Hepatocyte (in vitro differentiated cells): Measurements from ENCODE around the gene SEPTIN10. TPM values are rescaled to one million over a fixed set of nuclear protein-coding genes. Genes with fewer than 3 reads are reported as not detected.

ENCODE experiments used
- DNase-seq: peaks from one replicate; pipeline ENCODE4 v3.0.0-alpha.2; 2016; ENCODE audit warnings: low spot score
- H2AFZ ChIP-seq: fragments of 200-600 bp; sonication (generic); 2 replicates; pipeline ENCODE4 v1.6.0; 2016; ENCODE audit warnings: antibody characterized with exemption, mild to moderate bottlenecking
- H3K27ac ChIP-seq: fragments of 200-600 bp; sonication (generic); 2 replicates; pipeline ENCODE4 v1.5.1; 2016; ENCODE audit warnings: mild to moderate bottlenecking
- H3K27me3 ChIP-seq: fragments of 200-600 bp; sonication (generic); 2 replicates; pipeline ENCODE4 v1.6.1; 2016
- H3K36me3 ChIP-seq: fragments of 200-600 bp; sonication (generic); replicated peaks from 2 replicates; pipeline ENCODE4 v1.5.1; 2016; ENCODE audit warnings: low read depth; ENCODE audit not compliant: insufficient read depth
- H3K4me1 ChIP-seq: fragments of 200-600 bp; sonication (generic); 2 replicates; pipeline ENCODE4 v1.5.1; 2016; ENCODE audit warnings: mild to moderate bottlenecking, moderate library complexity; ENCODE audit not compliant: insufficient read depth
- H3K4me2 ChIP-seq: fragments of 200-600 bp; sonication (generic); 2 replicates; pipeline ENCODE4 v1.6.0; 2016
- H3K4me3 ChIP-seq: fragments of 200-600 bp; sonication (generic); 2 replicates; pipeline ENCODE4 v1.5.1; 2016; ENCODE audit warnings: mild to moderate bottlenecking
- H3K79me2 ChIP-seq: fragments of 200-600 bp; sonication (generic); 2 replicates; pipeline ENCODE4 v1.6.0; 2017; ENCODE audit warnings: mild to moderate bottlenecking
- H3K9me2 ChIP-seq: fragments of 200-600 bp; sonication (generic); replicated peaks from 2 replicates; pipeline ENCODE4 v1.6.0; 2017; ENCODE audit warnings: mild to moderate bottlenecking; ENCODE audit not compliant: insufficient read depth
- H3K9me3 ChIP-seq: fragments of 200-600 bp; sonication (generic); 2 replicates; pipeline ENCODE4 v1.5.1; 2016; ENCODE audit warnings: low read depth, mild to moderate bottlenecking
- H4K20me1 ChIP-seq: fragments of 200-600 bp; sonication (generic); 2 replicates; pipeline ENCODE4 v1.6.0; 2016; ENCODE audit warnings: mild to moderate bottlenecking; ENCODE audit not compliant: insufficient read depth, poor library complexity, severe bottlenecking
- EZH2 ChIP-seq: fragments of 200-600 bp; sonication (generic); IDR thresholded peaks from 2 replicates; pipeline ENCODE4 v1.6.1; 2016; ENCODE audit warnings: antibody characterized with exemption, mild to moderate bottlenecking, borderline replicate concordance
- EZH2phosphoT487 ChIP-seq: fragments of 200-600 bp; sonication (generic); IDR thresholded peaks from one replicate; pipeline ENCODE4 v1.6.1; 2018; ENCODE audit warnings: antibody characterized with exemption, mild to moderate bottlenecking, low read depth, moderate library complexity; ENCODE audit not compliant: unreplicated experiment, severe bottlenecking
- WGBS: methylation state at CpG from one replicate; pipeline ENCODE4 v1.1.6; 2016; ENCODE audit warnings: low lambda C conversion rate; ENCODE audit errors: missing lambda C conversion rate; 5-methylcytosine and 5-hydroxymethylcytosine counted together
- polyA plus RNA-seq: library from polyadenylated mRNA; unstranded; fragments of >200 nt; fragmentation: Nextera tagmentation; extraction: Ambion mirVana; gene quantifications from 2 replicates; pipeline ENCODE4 v1.2.1, GENCODE V29; 2016
- total RNA-seq: library from RNA; depleted of rRNA; stranded (reverse); fragments of >200 nt; gene quantifications from 2 replicates; pipeline ENCODE4 v1.2.3, GENCODE V29; 2014
- TF ChIP-seq, protein P1 (sequence below): fragments of 200-600 bp; sonication (generic); IDR thresholded peaks from 2 replicates; pipeline ENCODE4 v1.5.1; 2016; ENCODE audit warnings: antibody characterized with exemption, mild to moderate bottlenecking; ENCODE audit not compliant: poor library complexity

The SEPTIN10 gene
- total and polyA plus RNA-seq, 2 experiments from 2014 or later: 38.7 to 58.7 TPM

DNA sequence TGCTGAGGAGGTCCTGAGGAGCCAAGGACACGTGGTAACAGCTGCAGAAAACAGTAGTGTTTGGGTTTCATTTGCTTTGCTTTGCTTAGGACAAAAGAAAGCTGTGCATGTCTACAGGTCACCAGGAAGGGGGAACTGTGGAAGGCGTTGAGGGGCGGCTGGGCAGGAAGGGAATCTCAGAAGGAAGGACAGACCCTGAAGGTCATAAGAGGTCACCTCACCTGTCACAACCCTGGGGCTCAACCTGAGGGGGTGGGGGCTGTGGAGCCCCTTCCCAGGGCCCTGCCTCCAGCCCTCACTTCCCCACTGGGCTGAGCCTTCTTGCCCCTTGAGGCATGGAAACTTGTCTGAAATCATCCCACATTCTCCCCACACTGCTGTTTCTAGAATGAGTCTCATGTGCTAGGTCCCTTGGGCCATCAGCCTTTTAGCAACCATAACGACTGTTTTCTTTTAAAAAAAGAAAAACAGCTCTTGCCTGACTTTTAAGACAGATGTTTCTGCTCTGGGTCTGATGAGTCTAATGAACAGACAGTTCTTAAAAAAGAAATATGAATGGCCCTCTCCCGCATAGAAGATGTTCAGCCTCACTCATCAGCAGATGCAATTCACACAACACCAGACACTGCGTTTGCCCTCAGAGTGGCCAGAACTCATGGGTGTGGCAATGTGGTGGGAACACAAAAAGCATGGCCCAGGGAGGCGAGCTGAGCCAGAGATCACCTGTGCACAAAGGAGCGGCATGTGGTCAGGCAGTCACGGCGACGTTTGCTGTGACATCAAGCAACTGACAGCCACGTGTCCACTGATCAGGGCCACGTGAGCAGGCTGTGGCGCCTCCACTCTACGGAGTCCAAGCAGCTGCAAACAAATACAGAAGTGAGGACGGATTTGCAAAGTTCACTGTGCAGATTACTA lies 84.0 kb downstream of the SEPTIN10 start:
- no peaks in the 10 kb centered on the region for H3K9me3 ChIP-seq
- H3K27ac ChIP-seq: no peak overlapping the region
- H3K36me3 ChIP-seq: no peaks in the 10 kb centered on the region
- no peak overlapping the region for H3K4me3 ChIP-seq
- no peak overlapping the region for H2AFZ ChIP-seq
- no peak overlapping the region for H3K4me2 ChIP-seq
- TF ChIP-seq EZH2phosphoT487: no peak
- no peak for TF ChIP-seq EZH2
- TF ChIP-seq, protein P1, sequence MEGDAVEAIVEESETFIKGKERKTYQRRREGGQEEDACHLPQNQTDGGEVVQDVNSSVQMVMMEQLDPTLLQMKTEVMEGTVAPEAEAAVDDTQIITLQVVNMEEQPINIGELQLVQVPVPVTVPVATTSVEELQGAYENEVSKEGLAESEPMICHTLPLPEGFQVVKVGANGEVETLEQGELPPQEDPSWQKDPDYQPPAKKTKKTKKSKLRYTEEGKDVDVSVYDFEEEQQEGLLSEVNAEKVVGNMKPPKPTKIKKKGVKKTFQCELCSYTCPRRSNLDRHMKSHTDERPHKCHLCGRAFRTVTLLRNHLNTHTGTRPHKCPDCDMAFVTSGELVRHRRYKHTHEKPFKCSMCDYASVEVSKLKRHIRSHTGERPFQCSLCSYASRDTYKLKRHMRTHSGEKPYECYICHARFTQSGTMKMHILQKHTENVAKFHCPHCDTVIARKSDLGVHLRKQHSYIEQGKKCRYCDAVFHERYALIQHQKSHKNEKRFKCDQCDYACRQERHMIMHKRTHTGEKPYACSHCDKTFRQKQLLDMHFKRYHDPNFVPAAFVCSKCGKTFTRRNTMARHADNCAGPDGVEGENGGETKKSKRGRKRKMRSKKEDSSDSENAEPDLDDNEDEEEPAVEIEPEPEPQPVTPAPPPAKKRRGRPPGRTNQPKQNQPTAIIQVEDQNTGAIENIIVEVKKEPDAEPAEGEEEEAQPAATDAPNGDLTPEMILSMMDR: no peak
- DNase-seq: no peak
- no peaks in the 10 kb centered on the region for H4K20me1 ChIP-seq
- peaks cover under 1% of the 10 kb centered on the region for H3K4me1 ChIP-seq
- H3K9me2 ChIP-seq: no peaks in the 10 kb centered on the region
- WGBS: 86% methylated on average over 16 of the region's 16 CpGs
- no peaks in the 10 kb centered on the region for H3K27me3 ChIP-seq
- H3K79me2 ChIP-seq: no peaks in the 10 kb centered on the region

GRCh38 chr2:109528811-109529501 lies 84.8 kb downstream of the SEPTIN10 start:
- Histone ChIP-seq H3K27ac (no peak overlapping the region), H3K9me2 (no peaks in the 10 kb centered on the region), H3K4me3 (no peak overlapping the region), H3K9me3 (no peaks in the 10 kb centered on the region), H3K79me2 (no peaks in the 10 kb centered on the region), H4K20me1 (no peaks in the 10 kb centered on the region), H2AFZ (no peak overlapping the region), H3K4me2 (no peak overlapping the region), H3K36me3 (no peaks in the 10 kb centered on the region), H3K4me1 (no peaks in the 10 kb centered on the region), H3K27me3 (no peaks in the 10 kb centered on the region)
- WGBS: 93% methylated on average over 21 of the region's 21 CpGs
- DNase-seq: no peak
- TF ChIP-seq, protein P1: no peak
- TF ChIP-seq EZH2 (no peak), EZH2phosphoT487 (no peak)

DNA sequence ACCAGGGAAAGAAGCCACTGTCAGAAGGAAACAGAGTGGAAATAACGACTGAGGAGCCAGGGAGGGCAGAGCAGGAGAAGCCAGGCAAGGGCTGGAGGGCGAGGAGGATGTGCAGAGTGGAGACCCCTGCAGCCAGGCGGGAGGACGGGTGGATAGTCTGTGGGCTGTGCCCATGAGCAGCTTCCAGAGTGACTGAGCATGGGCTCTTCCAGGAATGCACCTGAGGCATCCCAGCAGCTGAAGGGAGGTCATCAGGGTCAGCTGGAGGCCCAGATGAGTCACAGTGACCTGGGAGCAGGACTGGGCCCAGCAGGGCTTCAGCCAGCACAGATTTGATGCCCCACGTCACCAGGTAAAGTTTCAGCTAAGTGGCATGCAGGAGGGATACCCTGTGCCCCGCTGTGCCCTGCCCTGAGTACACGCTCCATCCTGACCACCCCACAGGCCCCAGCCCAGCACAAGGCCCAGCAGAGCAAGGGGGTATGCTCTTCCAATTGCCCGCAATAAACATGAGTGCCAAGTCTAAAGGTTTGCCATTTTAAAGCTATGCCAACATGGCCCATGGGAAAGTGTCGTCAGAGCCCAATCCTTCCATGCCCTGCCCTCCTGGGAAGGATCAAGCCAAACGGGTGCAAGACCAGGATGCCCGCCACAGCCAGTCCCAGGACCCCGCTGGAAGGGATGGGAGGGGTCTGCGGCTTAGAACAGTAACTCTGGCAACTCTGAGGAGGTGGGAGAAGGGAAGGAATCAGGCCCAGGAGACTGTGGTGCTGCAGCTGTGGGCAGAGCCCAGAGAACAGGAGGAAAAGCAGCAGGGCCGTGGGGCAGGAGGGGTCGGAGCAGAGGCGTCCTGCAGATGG lies 85.7 kb downstream of the SEPTIN10 start:
- WGBS: 91% methylated on average over 16 of the region's 16 CpGs
- Histone ChIP-seq H4K20me1 (no peaks in the 10 kb centered on the region), H3K9me2 (no peaks in the 10 kb centered on the region), H3K79me2 (no peaks in the 10 kb centered on the region), H3K4me2 (no peak overlapping the region), H3K4me3 (no peak overlapping the region), H3K36me3 (no peaks in the 10 kb centered on the region), H3K27me3 (no peaks in the 10 kb centered on the region), H2AFZ (no peak overlapping the region), H3K9me3 (no peaks in the 10 kb centered on the region), H3K27ac (no peak overlapping the region), H3K4me1 (no peaks in the 10 kb centered on the region)
- TF ChIP-seq EZH2: no peak
- TF ChIP-seq, protein P1: no peak
- TF ChIP-seq EZH2phosphoT487: no peak
- DNase-seq: no peak
